HepG2 (cell line): Measurements from ENCODE around the gene BTN1A1. TPM values are rescaled to one million over a fixed set of nuclear protein-coding genes. Genes with fewer than 3 reads are reported as not detected.

ENCODE experiments used
- ATAC-seq: fragments of 200-7000 bp; cut with Tn5 transposase; 3 replicates; pipeline ENCODE4 v1.9.1; 2020; ENCODE audit warnings: mild to moderate bottlenecking, moderate library complexity
- BruUV-seq: library from RNA; stranded (reverse); fragments of 400-500 nt; replicated peaks from 2 replicates; lab custom pipeline; 2021; lab: Mats Ljungman, UMichigan
- CTCF ChIA-PET: fragments of 300-600 bp; formaldehyde crosslinking; extraction: SDS; loops from one replicate; lab custom pipeline; 2021; ENCODE audit warnings: low total read pairs, inconsistent platforms, low intra/inter-chr PET ratio; lab: Yijun Ruan, JAX
- POLR2A ChIA-PET: fragments of 350-600 bp; sonication (Branson Sonifier 250); formaldehyde crosslinking; loops from one replicate; lab custom pipeline; 2020; ENCODE audit warnings: antibody characterized with exemption, inconsistent platforms; lab: Yijun Ruan, JAX
- DNase-seq: peaks from one replicate; pipeline ENCODE4 v3.0.0-alpha.2; 2015; ENCODE audit warnings: low spot score
- FAIRE-seq: peaks from 3 replicates; lab custom pipeline; 2011; peaks lifted over from hg19 to GRCh38; lab: Jason Lieb, UNC
- H2AFZ ChIP-seq: one replicate; pipeline ENCODE4 v1.6.1; 2011; ENCODE audit warnings: low read length, inconsistent platforms
- H3K27ac ChIP-seq: fragments of 300-600 bp; 3 replicates; pipeline ENCODE4 v1.8.0; 2011; ENCODE audit warnings: mixed run types, mild to moderate bottlenecking, mixed read lengths, low read length, inconsistent platforms; ENCODE audit not compliant: insufficient read depth; ENCODE audit errors: extremely low read length
- H3K27me3 ChIP-seq, 2 experiments: fragments of 200-600 bp in 1 of 2; 2 replicates in 1 of 2; 3 replicates in 1 of 2; pipeline versions ENCODE4 v1.6.0 to v1.8.0; 2011; ENCODE audit warnings: low read length in 2 of 2, mild to moderate bottlenecking in 2 of 2, moderate library complexity in 2 of 2, inconsistent platforms in 1 of 2; ENCODE audit not compliant: insufficient read depth in 2 of 2, control insufficient read depth in 1 of 2
- H3K36me3 ChIP-seq, 2 experiments: fragments of 200-600 bp in 1 of 2; replicated peaks in 1 of 2; 2 replicates in 1 of 2; 3 replicates in 1 of 2; pipeline versions ENCODE4 v1.5.1 to v1.8.0; 2011; ENCODE audit warnings: low read length in 2 of 2, inconsistent platforms in 1 of 2; ENCODE audit not compliant: insufficient read depth in 2 of 2, control insufficient read depth in 1 of 2
- H3K4me1 ChIP-seq: 2 replicates; pipeline ENCODE4 v1.5.1; 2012; ENCODE audit warnings: low read length, inconsistent platforms; ENCODE audit not compliant: insufficient read depth
- H3K4me2 ChIP-seq: 2 replicates; pipeline ENCODE4 v1.6.0; 2011; ENCODE audit warnings: low read depth, low read length, inconsistent platforms
- H3K4me3 ChIP-seq, 3 experiments: fragments of 200-600 bp in 1 of 3; sonication (generic), shearing (Covaris generic) in 1 of 3; replicated peaks in 1 of 3; 2 replicates each; pipeline ENCODE4 v1.5.1; 2011 to 2016; ENCODE audit warnings: low read length in 3 of 3, inconsistent platforms in 2 of 3, low read depth in 2 of 3, mild to moderate bottlenecking in 2 of 3, control low read depth in 1 of 3, mixed read lengths in 1 of 3; ENCODE audit not compliant: insufficient read depth in 1 of 3
- H3K79me2 ChIP-seq: one replicate; pipeline ENCODE4 v1.6.1; 2011; ENCODE audit warnings: low read length, inconsistent platforms; ENCODE audit not compliant: insufficient read depth
- H3K9ac ChIP-seq: 2 replicates; pipeline ENCODE4 v1.6.0; 2011; ENCODE audit warnings: mild to moderate bottlenecking, low read depth, low read length, inconsistent platforms; ENCODE audit not compliant: insufficient read depth
- H3K9me3 ChIP-seq: 2 replicates; pipeline ENCODE4 v1.5.1; 2012; ENCODE audit warnings: mild to moderate bottlenecking, low read length
- H4K20me1 ChIP-seq: 2 replicates; pipeline ENCODE4 v1.6.0; 2011; ENCODE audit warnings: inconsistent platforms, mild to moderate bottlenecking, low read length, moderate library complexity; ENCODE audit not compliant: insufficient read depth
- BRD4 ChIP-seq: sonication (generic); formaldehyde crosslinking; IDR thresholded peaks from 2 replicates; pipeline ENCODE4 v1.4.0; 2020; ENCODE audit warnings: missing genetic modification reagents
- CHCHD3 ChIP-seq: sonication (generic); formaldehyde crosslinking; IDR thresholded peaks from 2 replicates; pipeline ENCODE4 v1.8.0; 2022; ENCODE audit warnings: mild to moderate bottlenecking, missing genetic modification reagents, moderate library complexity
- CREM ChIP-seq, 2 experiments: sonication (generic) in 1 of 2; formaldehyde crosslinking in 1 of 2; IDR thresholded peaks; 2 replicates each; pipeline versions ENCODE4 v1.4.0 to v1.6.1; 2016 to 2020; ENCODE audit warnings: antibody characterized with exemption in 1 of 2, mild to moderate bottlenecking in 1 of 2, missing genetic modification reagents in 1 of 2
- CSRNP1 ChIP-seq: sonication (generic); formaldehyde crosslinking; IDR thresholded peaks from 2 replicates; pipeline ENCODE4 v1.8.1; 2023; ENCODE audit warnings: mild to moderate bottlenecking, missing genetic modification reagents
- ETV5 ChIP-seq: IDR thresholded peaks from 2 replicates; pipeline ENCODE4 v1.6.1; 2018; ENCODE audit warnings: missing biosample characterization, missing genetic modification reagents, inconsistent platforms, borderline replicate concordance
- GFI1 ChIP-seq: sonication (generic); formaldehyde crosslinking; IDR thresholded peaks from 2 replicates; pipeline ENCODE4 v1.5.0; 2020; ENCODE audit warnings: missing genetic modification reagents, mild to moderate bottlenecking, borderline replicate concordance
- HMGA1 ChIP-seq: sonication (generic); formaldehyde crosslinking; conservative IDR thresholded peaks from 2 replicates; pipeline ENCODE4 v1.4.0; 2020; ENCODE audit warnings: missing genetic modification reagents
- KLF12 ChIP-seq: sonication (generic); formaldehyde crosslinking; IDR thresholded peaks from 2 replicates; pipeline ENCODE4 v1.4.0; 2020; ENCODE audit warnings: missing genetic modification reagents, borderline replicate concordance
- MAX ChIP-seq: IDR thresholded peaks from 2 replicates; pipeline ENCODE4 v1.6.1; 2012; ENCODE audit warnings: inconsistent platforms
- MEIS2 ChIP-seq: sonication (generic); formaldehyde crosslinking; IDR thresholded peaks from 2 replicates; pipeline ENCODE4 v1.9.0; 2021; ENCODE audit warnings: mild to moderate bottlenecking, missing genetic modification reagents
- POLR2AphosphoS2 ChIP-seq: IDR thresholded peaks from 2 replicates; pipeline ENCODE4 v1.6.1; 2011; ENCODE audit warnings: low read depth, low read length, improper control_type of control experiment
- SRSF1 ChIP-seq: fragments of 200-400 bp; formaldehyde crosslinking; optimal IDR thresholded peaks from 2 replicates; pipeline ENCODE3; 2017; ENCODE audit warnings: mild to moderate bottlenecking, low read depth, low read length, moderate library complexity
- TIGD3 ChIP-seq: sonication (generic); formaldehyde crosslinking; IDR thresholded peaks from 2 replicates; pipeline ENCODE4 v1.5.1; 2020; ENCODE audit warnings: mild to moderate bottlenecking, missing genetic modification reagents, borderline replicate concordance
- ZNF567 ChIP-seq: sonication (generic); formaldehyde crosslinking; IDR thresholded peaks from 2 replicates; pipeline ENCODE4 v1.8.1; 2023; ENCODE audit warnings: mild to moderate bottlenecking, missing genetic modification reagents, borderline replicate concordance
- ZSCAN12 ChIP-seq: sonication (generic); formaldehyde crosslinking; IDR thresholded peaks from 2 replicates; pipeline ENCODE4 v1.9.0; 2021; ENCODE audit warnings: mild to moderate bottlenecking, missing genetic modification reagents
- WGBS: methylation state at CpG from one replicate; pipeline ENCODE4 v1.1.6; 2017; ENCODE audit warnings: low lambda C conversion rate; 5-methylcytosine and 5-hydroxymethylcytosine counted together
- in situ Hi-C: cut with HindIII; loops from 2 replicates; pipeline ENCODE4 v1.10.0; 2017; ENCODE audit warnings: low pct_unique_long_range_greater_than_20kb; ENCODE audit not compliant: extremely low pct_ligation_motif_present
- intact Hi-C: fragments of 100-400 bp; cut with micrococcal nuclease; formaldehyde crosslinking; loops from one replicate; pipeline ENCODE4 v1.10.0; 2022; ENCODE audit not compliant: unreplicated experiment
- polyA plus RNA-seq, 8 experiments: library from polyadenylated mRNA; depleted of rRNA in 3 of 8; stranded (reverse) in 7 of 8; unstranded in 1 of 8; fragments of >200 nt; fragmentation: Illumina TruSeq in 4 of 8; extraction: Trizol in 4 of 8; gene quantifications; 2 replicates each; pipeline versions ENCODE4 v1.2.1 to v1.2.3, GENCODE V29; 2011 to 2016; ENCODE audit warnings: low read depth in 4 of 8, missing spikeins in 1 of 8, mixed read lengths in 1 of 8; ENCODE audit not compliant: insufficient read depth in 1 of 8
- total RNA-seq, 5 experiments: library from RNA; depleted of rRNA; stranded (reverse); fragments of >200 nt; fragmentation: Illumina TruSeq; extraction: Trizol; gene quantifications; 2 replicates each; pipeline ENCODE4 v1.2.3, GENCODE V29; 2016; ENCODE audit warnings: low read depth in 1 of 5

BTN1A1 gene
- total and polyA plus RNA-seq, 2 of the 13 experiments (the other 11 are each of a cell fraction or from before 2014, with no cell fraction given) = 0.04 TPM; not detected in 1

- no peak for TF ChIP-seq BRD4 (CRISPR knock-in tag)
- no peak for TF ChIP-seq POLR2AphosphoS2
- no peak for TF ChIP-seq ZNF567 (CRISPR knock-in tag)
- no peak for TF ChIP-seq CHCHD3 (CRISPR knock-in tag)
- no peak for TF ChIP-seq HMGA1 (CRISPR knock-in tag)
- TF ChIP-seq SRSF1 = no peak
- no peak for TF ChIP-seq GFI1 (CRISPR knock-in tag)
These were observed 42.8 kb upstream of the BTN1A1 start (continued) for GRCh38 chr6:26457264-26457805.

- Histone ChIP-seq H3K79me2 (peaks cover 20% of the 10 kb centered on the region), H2AFZ (peak within 1 kb of the TSS; percentile 95), H3K27ac (peak within 1 kb of the TSS; percentile 69), H3K4me1 (peaks cover 37% of the 10 kb centered on the region), H3K27me3 (no peaks in the 10 kb centered on the region; a peak in 1 of 5 replicates), H3K9ac (peak within 1 kb of the TSS; percentile 89), H3K4me3 (peak within 1 kb of the TSS; percentile 87 to 93 (median 88)), H4K20me1 (no peaks in the 10 kb centered on the region), H3K9me3 (no peaks in the 10 kb centered on the region), H3K4me2 (peak within 1 kb of the TSS; percentile 86), H3K36me3 (peaks cover 7 to 22% of the 10 kb centered on the region in 2 experiments)
- ATAC-seq = peak; percentile 100
- in situ Hi-C loops = no loop called here
- FAIRE-seq = peak; percentile 99
- intact Hi-C loops = loop anchor here (1.0 to 5.0 kb wide), 3 partner anchors 17 to 64 kb away; partner anchors contain the start of gene BTN3A1
- CTCF ChIA-PET = no interaction called here
- DNase-seq = peak; percentile 94
- BruUV-seq = TSS peak; percentile 64
- POLR2A ChIA-PET = interaction anchor here (1.4 to 1.6 kb wide), 2 partner anchors 16 to 57 kb away, joined by 3 to 5 read pairs; no protein-coding TSS in a partner anchor
- 1% methylated on average over 28 of the region's 31 CpGs for WGBS
- peak; percentile 96 for TF ChIP-seq CREM (IDR thresholded peaks at IDR 0.05)
- TF ChIP-seq CREM (CRISPR knock-in tag; IDR thresholded peaks at IDR 0.05) = no peak
- TF ChIP-seq ETV5 (CRISPR knock-in tag) = no peak; the same call in 1 of the 2 replicates
- no peak for TF ChIP-seq ZSCAN12 (CRISPR knock-in tag)
- peak; percentile 39 for TF ChIP-seq MAX
- no peak for TF ChIP-seq TIGD3 (CRISPR knock-in tag)
- TF ChIP-seq CSRNP1 = no peak
- TF ChIP-seq MEIS2 = no peak
- 0 out of 2 replicates have a peak, but pooled peaks have one; percentile 19 for TF ChIP-seq KLF12 (CRISPR knock-in tag)
These were observed 42.1 kb upstream of the BTN1A1 start, which contains the start of gene BTN2A1 for GRCh38 chr6:26457806-26458688. BTN2A1 (plus strand) TSS chr6:26457955; CDS start chr6:26458637, 682 bp downstream.
